ENCODE data around the gene MFAP4. TPM values are rescaled to one million over a fixed set of nuclear protein-coding genes. Genes with fewer than 3 reads are reported as not detected.

MFAP4 gene
- total and polyA plus RNA-seq, 4 donors, result 2.1 to 13.3 (median 5.7) TPM

GRCh38 chr17:19409509-19409908 lies 22.5 kb upstream of the MFAP4 start:
- no peak for TF ChIP-seq YY1 (IDR thresholded peaks at IDR 0.05)
- TF ChIP-seq TAF1 (conservative IDR thresholded peaks at IDR 0.05), result no peak
- TF ChIP-seq JUND (IDR thresholded peaks at IDR 0.05), result no peak
- TF ChIP-seq EGR1 (IDR thresholded peaks at IDR 0.05; ENCODE audit: low read depth in 2 of 2), result no peak
- TF ChIP-seq MAX (IDR thresholded peaks at IDR 0.05), result no peak
- TF ChIP-seq, protein P1, sequence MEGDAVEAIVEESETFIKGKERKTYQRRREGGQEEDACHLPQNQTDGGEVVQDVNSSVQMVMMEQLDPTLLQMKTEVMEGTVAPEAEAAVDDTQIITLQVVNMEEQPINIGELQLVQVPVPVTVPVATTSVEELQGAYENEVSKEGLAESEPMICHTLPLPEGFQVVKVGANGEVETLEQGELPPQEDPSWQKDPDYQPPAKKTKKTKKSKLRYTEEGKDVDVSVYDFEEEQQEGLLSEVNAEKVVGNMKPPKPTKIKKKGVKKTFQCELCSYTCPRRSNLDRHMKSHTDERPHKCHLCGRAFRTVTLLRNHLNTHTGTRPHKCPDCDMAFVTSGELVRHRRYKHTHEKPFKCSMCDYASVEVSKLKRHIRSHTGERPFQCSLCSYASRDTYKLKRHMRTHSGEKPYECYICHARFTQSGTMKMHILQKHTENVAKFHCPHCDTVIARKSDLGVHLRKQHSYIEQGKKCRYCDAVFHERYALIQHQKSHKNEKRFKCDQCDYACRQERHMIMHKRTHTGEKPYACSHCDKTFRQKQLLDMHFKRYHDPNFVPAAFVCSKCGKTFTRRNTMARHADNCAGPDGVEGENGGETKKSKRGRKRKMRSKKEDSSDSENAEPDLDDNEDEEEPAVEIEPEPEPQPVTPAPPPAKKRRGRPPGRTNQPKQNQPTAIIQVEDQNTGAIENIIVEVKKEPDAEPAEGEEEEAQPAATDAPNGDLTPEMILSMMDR (IDR thresholded peaks at IDR 0.05; ENCODE audit: low read depth, low read length, missing input control), result no peak
- no peak for TF ChIP-seq RAD21 (IDR thresholded peaks at IDR 0.05)
- H3K4me3 ChIP-seq (ENCODE audit: low read depth in 1 of 3, low read length in 3 of 3), result no peak overlapping the region
- no peaks in the 10 kb centered on the region for H3K36me3 ChIP-seq (ENCODE audit: control insufficient read depth in 4 of 4, insufficient read depth in 3 of 4, low read depth in 1 of 4, low read length in 3 of 4)
- no peaks in the 10 kb centered on the region for H3K9me3 ChIP-seq (ENCODE audit: control insufficient read depth in 4 of 4, low read length in 3 of 4)
- no peak overlapping the region for H3K9ac ChIP-seq (ENCODE audit: low read depth in 1 of 2, low read length in 2 of 2)
- 87% methylated on average over 3 of the region's 3 CpGs for WGBS
- DNase-seq (ENCODE audit: low spot score), result no peak
- H3K4me1 ChIP-seq (ENCODE audit: control insufficient read depth in 4 of 4, insufficient read depth in 4 of 4, low read length in 3 of 4), result no peaks in the 10 kb centered on the region
- H3K27ac ChIP-seq (ENCODE audit: low read depth in 1 of 2, low read length in 2 of 2), result no peak overlapping the region
- no peaks in the 10 kb centered on the region for H3K27me3 ChIP-seq (ENCODE audit: control insufficient read depth in 4 of 4, insufficient read depth in 4 of 4, low read length in 3 of 4)

GRCh38 chr17:19409066-19409465 lies 22.1 kb upstream of the MFAP4 start:
- TF ChIP-seq FOXA1 (IDR thresholded peaks at IDR 0.05), result no peak
- TF ChIP-seq RXRA (IDR thresholded peaks at IDR 0.05), result no peak
- TF ChIP-seq, protein P2, sequence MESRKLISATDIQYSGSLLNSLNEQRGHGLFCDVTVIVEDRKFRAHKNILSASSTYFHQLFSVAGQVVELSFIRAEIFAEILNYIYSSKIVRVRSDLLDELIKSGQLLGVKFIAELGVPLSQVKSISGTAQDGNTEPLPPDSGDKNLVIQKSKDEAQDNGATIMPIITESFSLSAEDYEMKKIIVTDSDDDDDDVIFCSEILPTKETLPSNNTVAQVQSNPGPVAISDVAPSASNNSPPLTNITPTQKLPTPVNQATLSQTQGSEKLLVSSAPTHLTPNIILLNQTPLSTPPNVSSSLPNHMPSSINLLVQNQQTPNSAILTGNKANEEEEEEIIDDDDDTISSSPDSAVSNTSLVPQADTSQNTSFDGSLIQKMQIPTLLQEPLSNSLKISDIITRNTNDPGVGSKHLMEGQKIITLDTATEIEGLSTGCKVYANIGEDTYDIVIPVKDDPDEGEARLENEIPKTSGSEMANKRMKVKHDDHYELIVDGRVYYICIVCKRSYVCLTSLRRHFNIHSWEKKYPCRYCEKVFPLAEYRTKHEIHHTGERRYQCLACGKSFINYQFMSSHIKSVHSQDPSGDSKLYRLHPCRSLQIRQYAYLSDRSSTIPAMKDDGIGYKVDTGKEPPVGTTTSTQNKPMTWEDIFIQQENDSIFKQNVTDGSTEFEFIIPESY (IDR thresholded peaks at IDR 0.05), result no peak
- TF ChIP-seq RAD21 (IDR thresholded peaks at IDR 0.05), result no peak
- Histone ChIP-seq H3K4me1 (ENCODE audit: control insufficient read depth in 4 of 4, insufficient read depth in 4 of 4, low read length in 3 of 4) (no peaks in the 10 kb centered on the region), H3K27ac (ENCODE audit: low read depth in 1 of 2, low read length in 2 of 2) (no peak overlapping the region), H3K27me3 (ENCODE audit: control insufficient read depth in 4 of 4, insufficient read depth in 4 of 4, low read length in 3 of 4) (no peaks in the 10 kb centered on the region), H3K9ac (ENCODE audit: low read depth in 1 of 2, low read length in 2 of 2) (no peak overlapping the region), H3K9me3 (ENCODE audit: control insufficient read depth in 4 of 4, low read length in 3 of 4) (no peaks in the 10 kb centered on the region), H3K36me3 (ENCODE audit: control insufficient read depth in 4 of 4, insufficient read depth in 3 of 4, low read depth in 1 of 4, low read length in 3 of 4) (no peaks in the 10 kb centered on the region), H3K4me3 (ENCODE audit: low read depth in 1 of 3, low read length in 3 of 3) (no peak overlapping the region)
- 96% methylated on average over 3 of the region's 3 CpGs for WGBS
- DNase-seq (ENCODE audit: low spot score), result no peak

- WGBS, result 95% methylated on average over 2 of the region's 2 CpGs
- DNase-seq (ENCODE audit: low spot score), result no peak
- TF ChIP-seq YY1 (IDR thresholded peaks at IDR 0.05), result no peak
- TF ChIP-seq, protein P3, sequence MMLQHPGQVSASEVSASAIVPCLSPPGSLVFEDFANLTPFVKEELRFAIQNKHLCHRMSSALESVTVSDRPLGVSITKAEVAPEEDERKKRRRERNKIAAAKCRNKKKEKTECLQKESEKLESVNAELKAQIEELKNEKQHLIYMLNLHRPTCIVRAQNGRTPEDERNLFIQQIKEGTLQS (IDR thresholded peaks at IDR 0.05), result no peak
- TF ChIP-seq MAX (IDR thresholded peaks at IDR 0.05), result no peak
- TF ChIP-seq NR2F2 (IDR thresholded peaks at IDR 0.05), result no peak
- TF ChIP-seq JUND (IDR thresholded peaks at IDR 0.05), result no peak
- no peak for TF ChIP-seq GABPA (IDR thresholded peaks at IDR 0.05 in 1 of 2, conservative IDR thresholded peaks at IDR 0.05 in 1 of 2)
- TF ChIP-seq TAF1 (conservative IDR thresholded peaks at IDR 0.05), result no peak
- TF ChIP-seq, protein P2 (IDR thresholded peaks at IDR 0.05), result no peak
- no peak for TF ChIP-seq HNF4A (conservative IDR thresholded peaks at IDR 0.05)
- no peak for TF ChIP-seq REST (IDR thresholded peaks at IDR 0.05)
These were observed 21.3 kb upstream of the MFAP4 start for GRCh38 chr17:19408346-19408710.

More at GRCh38 chr17:19408346-19408710, 21.3 kb upstream of the MFAP4 start:
- Histone ChIP-seq H3K9ac (ENCODE audit: low read depth in 1 of 2, low read length in 2 of 2) (no peak overlapping the region), H3K36me3 (ENCODE audit: control insufficient read depth in 4 of 4, insufficient read depth in 3 of 4, low read depth in 1 of 4, low read length in 3 of 4) (no peaks in the 10 kb centered on the region), H3K4me1 (ENCODE audit: control insufficient read depth in 4 of 4, insufficient read depth in 4 of 4, low read length in 3 of 4) (no peaks in the 10 kb centered on the region), H3K4me3 (ENCODE audit: low read depth in 1 of 3, low read length in 3 of 3) (no peak overlapping the region), H3K27me3 (ENCODE audit: control insufficient read depth in 4 of 4, insufficient read depth in 4 of 4, low read length in 3 of 4) (no peaks in the 10 kb centered on the region), H3K27ac (ENCODE audit: low read depth in 1 of 2, low read length in 2 of 2) (no peak overlapping the region), H3K9me3 (ENCODE audit: control insufficient read depth in 4 of 4, low read length in 3 of 4) (no peaks in the 10 kb centered on the region)

All from liver (tissue), 9 donors.